NCI-H526 treated with DMSO at 0.1 percent for 48 hours (cell line): ENCODE data around the gene CCL1.
A peak's percentile ranks its signal among the peaks of the same experiment; 100 is the strongest.

Experiments
- DNase-seq: peaks from one replicate; lab custom pipeline; 2025; lab: John Stamatoyannopoulos, UW

CCL1 gene, protein sequence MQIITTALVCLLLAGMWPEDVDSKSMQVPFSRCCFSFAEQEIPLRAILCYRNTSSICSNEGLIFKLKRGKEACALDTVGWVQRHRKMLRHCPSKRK

DNA sequence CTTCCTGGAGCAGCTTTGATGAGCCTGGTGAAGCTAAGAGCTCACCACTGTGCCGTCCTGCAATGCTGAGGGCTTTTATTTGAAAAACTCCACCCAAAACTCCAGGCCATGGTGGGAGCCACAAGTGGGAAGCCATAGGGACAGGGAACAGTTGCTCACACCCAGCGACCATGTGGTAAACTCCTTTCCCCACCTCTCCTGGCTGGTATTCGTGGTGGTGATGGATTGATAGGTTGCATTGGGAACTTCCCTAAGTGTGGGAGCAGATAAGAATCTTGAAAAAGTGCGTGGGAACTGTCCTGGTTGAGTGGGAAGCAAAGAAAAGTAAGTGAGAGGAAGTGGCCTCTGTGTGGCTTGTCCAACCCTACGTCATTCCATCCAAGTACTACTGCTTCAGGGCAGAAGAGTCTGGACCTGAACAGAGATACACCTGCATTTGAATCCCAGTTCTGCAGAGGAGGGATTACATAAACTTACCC is at the start of gene CCL1:
TSS of gene CCL1 (minus strand) at position 51 of the 479 bp plus-strand sequence. CDS start 72 bp downstream, outside the sequence.
- no peak for DNase-seq

DNA sequence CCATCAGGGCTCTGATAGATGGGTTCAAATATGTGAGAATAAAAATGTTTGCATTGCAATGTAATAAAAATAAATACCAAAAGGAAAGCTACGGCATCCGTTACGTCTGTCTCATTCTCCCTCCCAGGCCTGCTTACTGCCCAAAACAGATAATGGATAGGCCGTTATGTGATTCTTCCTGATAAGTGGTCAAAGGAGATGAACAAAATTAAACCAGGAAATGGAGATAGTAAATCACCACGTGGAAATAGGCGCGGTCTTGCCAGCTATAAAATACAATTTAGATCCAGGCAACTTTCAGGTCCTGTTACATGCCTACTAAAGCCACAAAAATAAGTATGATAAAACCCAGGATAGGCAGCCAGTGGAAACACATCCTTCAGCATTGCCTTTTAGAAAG is 49.5 kb upstream of the CCL1 start:
- DNase-seq, result no peak

DNA sequence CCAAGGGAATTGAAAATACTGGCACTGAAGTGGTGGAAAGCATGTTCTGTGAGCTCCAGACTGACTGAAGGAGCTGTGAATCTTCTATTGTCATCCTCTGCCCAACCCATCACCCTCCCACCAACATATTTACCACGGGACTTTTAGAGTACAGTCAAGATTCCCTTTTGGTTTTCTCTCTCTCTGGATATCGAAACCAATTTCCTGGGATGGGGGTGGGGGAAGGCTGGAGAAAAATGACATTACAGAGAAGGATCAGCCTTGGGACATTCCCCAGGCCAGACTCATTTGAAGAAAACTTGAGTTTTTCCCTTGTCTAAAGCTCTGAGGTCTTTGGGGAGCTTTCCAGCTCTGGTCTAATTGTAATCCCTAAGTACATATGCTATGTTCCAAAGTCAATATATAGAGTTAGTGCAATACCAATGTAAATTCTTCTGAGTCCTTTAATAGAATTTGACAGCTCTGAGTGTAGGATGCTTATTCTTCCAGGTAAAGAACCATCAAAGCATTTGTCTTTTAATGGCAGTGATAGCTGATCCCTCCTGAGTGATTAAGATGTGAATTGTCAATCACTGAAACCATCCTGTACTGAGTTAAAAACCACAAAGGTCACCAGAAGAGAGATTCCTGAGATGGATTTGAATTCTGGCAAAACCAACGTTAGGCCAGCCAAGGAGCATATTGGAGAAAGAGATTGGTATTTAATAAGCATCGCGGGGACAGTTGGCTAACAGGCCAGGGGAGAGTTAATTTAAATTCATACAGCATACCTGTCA is 48.8 kb upstream of the CCL1 start:
- DNase-seq, result no peak

DNA sequence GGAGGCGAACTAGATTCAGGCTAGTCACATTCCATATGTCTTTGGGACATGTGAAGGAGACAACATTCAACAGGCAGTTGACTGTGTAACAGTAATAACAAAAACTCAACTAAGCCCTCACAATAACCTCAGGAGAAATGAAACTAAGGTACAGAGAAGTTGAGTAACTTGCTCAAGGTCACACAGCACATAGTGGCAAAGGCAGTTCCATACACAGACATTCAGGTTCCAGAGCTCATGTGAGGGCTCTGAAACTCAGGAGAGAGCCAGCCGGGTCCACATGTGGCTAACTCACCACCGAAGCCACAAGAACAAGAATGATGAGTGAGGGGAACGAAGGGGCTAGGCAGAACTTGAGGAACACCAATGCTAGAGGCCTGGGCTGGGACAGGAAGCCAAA is 46.3 kb upstream of the CCL1 start:
- DNase-seq, result no peak

DNA sequence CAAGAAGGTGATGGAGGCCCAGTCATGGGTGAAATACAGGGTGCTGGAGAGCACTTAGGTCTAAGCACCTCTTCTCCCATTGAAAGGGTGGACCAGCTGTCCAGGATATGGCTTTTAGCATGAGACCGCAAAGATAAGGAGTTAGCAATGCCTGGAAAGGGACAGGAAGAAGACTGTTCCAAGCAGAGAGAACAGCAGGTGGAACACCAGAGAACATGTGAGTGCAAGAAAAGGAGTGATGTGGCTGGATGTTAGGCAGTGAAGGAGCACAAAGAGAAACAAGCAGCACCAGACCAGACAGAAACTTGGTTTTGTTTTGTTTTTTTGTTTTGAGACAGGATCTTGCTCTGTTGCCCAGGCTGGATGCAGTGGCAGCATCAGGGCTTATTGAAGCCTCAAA is 45.4 kb upstream of the CCL1 start:
- no peak for DNase-seq

DNA sequence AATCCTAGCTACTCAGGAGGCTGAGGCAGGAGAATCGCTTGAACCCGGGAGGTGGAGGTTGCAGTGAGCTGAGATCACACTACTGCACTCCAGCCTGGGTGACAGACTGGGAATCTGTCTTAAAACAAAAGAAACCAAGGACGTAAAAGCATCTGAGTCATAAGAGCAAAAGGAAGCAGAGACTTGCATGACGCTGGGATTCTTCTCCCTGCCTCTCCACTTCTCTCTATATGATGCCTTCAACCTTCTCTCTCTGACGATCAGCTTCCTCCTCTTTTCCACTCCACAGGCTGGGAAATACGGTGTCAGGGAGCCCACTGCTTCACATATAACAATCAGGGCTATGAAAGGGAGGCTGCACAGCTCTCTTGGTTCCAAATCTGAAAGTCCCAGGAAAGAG is 43.2 kb upstream of the CCL1 start:
- DNase-seq, result no peak

DNA sequence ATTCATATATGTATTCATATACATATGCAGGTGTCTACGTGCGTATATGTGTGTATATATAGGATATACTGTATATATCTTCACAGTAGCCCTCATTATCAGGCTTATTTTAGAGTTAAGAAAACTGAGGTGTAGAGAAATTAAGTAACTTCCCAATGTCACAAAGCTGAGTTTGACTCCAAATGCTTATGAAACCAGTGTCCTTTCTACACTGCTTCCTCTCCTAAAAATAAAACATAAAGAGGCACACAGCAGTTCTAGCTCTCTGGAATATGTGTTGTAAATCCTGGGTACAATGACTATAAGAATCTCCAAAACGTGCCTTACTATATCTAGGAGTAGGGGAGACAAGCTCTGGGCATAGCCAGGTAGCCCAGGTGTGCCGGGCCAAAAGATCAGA is 40.0 kb upstream of the CCL1 start:
- DNase-seq, result no peak

DNA sequence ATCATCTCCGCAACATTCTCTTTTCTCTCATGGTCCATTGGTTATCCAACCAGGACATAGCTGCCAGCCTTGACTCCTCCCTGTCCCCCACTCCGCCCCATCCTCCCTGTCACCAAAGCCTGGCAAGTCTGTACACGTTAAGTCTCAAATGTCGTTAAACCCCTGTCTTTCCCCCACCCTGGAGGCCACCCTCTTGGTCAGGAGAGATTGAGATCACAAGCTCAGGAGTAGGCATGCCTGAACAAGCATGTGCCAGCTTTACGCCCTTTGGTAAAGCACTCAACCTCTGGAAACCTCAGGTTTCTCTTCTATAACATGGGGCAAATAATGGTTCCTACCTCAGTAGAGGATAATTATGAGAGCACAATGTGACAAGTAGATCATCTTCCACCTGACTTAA is 38.1 kb upstream of the CCL1 start:
- peak; percentile 19 for DNase-seq

DNA sequence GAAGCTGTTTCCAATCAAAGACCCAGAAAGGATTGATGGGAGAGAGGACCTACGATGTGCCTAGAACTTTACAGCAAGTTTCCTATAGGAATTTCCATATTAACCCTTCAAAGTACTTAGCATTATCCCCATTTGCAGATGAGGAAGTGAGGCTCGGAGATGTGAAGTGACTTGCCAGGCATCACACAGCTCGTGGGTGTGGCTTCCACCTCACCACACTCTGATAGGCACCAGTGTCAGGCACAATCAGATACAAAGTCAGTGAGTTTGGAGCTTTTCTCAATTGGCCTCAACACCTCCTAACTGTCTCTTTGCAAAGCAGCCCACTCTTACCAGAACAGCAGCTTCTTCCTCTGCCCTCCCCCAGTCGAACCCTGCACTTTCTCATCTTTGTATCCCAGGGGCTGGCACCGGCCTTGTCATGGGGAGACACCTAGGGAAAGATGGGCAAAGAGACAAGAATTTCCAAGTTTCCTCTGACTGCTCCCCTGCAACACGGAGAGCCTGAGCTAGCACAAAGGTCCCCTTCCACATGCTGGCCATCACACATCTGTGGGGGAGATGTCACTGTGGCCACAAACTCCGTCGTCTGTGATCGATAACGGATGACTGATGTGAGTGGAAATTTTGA is 37.4 kb upstream of the CCL1 start:
- no peak for DNase-seq

DNA sequence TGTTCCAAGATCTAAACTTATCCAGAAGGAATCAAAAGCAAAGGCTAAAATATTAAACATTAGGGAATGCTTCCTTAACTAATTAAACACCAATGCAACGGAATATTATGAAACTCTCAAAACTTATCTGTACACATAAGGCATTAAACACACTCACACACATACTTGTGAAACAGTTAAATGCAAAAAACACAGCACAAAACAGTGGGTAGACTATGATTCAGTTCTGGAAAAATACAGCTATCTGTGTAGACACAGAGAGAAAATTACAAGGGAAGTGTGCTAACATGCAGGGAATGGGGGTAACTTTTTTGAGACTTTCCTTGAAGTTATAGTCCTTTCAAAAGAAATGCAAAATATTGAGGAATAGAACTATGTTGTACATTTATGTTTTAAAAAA is 36.7 kb upstream of the CCL1 start:
- no peak for DNase-seq

DNA sequence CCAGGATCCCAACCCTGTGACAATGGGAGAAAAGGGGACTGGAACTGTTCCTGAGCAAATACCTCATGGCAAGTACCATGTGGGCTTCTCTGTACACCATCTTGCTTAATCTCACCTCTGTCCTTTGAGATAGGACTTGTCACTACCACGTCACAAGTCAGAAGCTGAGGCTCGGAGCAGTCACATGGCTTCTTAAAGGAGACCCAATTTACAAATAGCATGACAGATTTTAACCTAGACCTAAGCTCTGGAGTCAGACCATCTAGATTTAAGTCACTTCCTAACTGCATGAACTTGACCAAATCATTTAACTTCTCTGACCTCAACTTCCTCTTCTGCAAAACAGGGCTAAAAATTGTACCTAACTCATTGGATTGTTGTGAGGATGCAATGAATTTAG is 36.0 kb upstream of the CCL1 start:
- no peak for DNase-seq

DNA sequence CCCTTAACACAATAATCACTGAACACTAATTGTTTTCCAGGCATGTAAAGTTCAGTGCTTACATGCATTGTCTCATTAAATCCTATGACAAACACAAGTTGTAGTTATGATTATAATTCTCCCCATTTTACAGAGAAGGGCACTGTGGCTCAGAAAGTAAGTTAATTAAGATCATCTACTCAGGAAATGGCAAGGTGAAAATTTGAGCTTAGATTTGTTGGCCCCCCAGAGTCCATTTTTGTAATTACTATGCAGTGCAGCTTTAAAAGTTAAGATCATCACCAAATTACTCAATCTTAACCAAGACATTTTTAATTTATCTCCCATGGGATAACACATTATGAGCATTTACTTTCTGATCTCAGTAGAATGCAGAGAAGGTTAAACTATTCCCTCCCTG is 34.2 kb upstream of the CCL1 start:
- no peak for DNase-seq

DNA sequence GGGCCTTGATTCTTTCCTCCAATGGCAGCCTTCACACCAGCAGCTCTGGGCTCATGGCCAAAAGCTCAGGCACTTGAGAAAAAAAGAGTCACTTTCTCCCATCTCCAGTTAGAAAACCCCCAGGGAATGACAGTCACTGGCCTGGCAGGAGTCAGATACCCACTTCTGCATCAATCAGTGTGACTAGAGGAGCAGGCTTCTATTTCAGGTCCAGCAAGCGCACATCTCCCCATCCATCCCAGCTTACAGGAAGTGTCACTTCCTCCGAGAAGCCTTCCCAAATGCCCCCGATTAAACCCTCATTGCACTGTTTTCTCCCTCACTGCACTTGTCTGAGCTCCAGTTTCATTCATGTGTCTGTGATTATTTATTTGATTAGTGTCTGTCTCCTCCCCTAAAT is 30.4 kb upstream of the CCL1 start:
- no peak for DNase-seq

DNA sequence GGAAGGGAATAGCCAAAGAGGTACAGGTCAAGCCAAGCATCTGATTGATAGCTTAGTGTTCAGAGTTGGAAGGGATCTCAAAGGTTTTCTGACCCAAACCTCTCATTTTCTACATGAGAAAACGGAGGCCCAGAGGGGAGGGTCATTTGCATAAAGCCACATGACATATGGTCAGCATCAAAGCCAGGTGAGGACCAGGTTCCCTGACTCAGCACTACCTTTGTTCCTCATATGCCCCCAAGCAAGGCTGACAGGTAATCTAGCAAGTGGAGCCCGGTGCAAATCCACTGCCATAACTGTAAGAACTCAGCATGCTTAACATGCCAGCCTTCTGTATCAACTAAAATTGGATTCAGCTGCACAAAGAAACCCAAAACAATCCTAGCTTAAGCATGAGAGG is 28.2 kb upstream of the CCL1 start:
- no peak for DNase-seq

DNA sequence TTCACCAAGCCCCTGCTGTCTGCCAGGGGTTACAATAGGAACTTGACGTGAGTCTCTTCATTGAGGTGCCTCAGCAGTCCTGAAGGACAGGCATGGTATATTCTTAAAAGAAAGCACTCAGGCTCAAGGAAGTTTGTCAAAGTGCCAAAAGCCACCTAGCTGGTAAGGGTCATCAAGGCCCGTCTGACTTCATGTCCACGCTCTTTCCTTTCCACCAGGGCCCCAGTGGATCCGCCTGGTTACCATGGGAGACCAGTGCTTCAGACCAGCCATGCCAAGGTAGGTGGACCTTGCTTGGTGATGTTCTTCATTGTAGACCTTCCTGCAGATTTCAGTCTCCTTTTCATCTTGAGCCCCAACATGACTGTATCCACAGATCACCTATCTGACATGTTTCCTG is 27.6 kb upstream of the CCL1 start:
- DNase-seq, result no peak

DNA sequence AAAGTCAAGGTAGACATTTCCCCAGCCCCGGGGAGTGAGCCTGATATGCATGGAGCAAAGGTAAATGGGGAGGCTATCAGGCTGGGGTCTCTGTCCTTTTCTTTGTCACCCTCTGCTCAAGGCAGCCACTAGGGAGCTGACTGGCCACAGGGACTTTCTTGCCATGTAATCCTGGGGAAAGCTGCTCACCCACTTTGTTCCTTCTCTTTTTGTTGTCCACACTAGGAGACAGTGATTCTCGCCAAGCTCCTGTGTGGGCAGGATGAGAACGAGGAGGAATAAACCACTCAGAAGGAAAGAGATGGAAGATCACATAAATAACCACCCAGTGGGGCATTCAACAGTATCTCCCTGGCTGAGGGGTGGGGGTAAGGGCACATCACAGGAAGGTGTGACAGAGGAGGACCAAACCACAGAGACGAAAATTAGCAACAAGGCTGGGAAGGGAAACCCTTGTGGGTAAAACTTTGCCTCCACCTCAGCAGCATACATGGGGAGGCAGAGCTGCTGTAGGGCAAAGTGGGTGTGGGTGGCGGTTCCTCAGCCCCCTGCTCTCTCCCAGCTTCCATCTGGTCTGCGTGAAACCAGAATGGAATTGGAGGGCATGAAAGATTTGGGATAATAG is 26.2 kb upstream of the CCL1 start:
- DNase-seq, result no peak

DNA sequence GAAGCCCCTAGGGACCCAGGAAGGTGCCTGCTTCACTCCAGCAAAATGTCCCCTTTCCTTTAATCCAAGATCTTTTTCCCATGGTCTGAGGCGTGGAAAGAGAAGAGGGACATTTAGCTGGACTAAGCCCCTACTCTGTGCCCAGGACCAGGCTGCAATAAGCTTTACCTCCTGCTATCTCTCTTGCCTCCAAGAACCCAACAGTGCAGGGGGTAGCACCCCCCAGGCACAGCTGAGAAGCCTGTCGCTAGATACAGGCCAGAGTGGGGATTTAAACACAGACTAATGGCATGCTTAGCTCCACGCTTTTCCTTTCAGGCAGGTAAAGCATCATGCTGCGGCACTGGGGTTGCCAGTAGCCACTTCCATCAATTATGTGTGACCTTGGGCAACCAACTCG is 24.5 kb upstream of the CCL1 start:
- no peak for DNase-seq

DNA sequence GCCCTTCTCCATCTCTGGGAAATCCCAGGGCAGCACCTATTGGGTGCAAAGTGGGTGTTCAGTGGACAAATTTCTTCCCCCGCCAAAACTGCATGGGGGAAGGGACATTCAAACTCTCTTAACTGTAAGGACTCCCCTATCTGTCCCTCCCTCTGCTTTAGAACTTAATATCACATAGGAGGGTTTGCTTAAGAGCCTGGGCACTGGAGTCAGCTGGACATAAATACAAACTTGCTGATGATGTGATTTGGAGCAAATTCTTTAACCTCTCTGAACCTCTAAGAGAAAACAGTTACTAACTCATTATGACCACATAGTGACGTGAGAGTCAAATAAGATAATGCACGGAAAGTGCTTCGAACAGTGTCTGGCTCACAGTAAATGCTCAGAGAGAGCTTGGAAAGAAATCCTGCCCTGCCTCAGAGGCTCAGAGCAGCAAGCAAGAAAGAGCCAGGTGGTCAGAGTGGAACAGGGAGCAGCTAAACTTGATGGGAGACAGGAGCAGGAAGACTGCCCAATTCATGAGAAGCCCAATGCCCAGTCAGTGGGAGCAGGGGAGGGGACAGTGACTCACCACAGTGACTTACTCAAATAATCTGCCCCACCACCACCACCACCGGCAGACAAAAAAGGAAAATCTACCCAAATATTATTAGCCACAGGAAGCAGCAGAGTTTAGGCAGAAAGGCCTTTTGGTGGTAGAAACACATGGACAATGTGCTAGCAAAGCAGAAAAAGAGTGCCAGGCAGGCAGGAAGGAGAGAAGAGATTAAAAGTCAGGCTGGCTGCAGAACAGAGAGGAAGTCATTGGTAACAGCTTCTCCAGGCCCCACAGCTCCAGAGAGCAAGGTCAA is 23.9 kb upstream of the CCL1 start:
- DNase-seq, result no peak

DNA sequence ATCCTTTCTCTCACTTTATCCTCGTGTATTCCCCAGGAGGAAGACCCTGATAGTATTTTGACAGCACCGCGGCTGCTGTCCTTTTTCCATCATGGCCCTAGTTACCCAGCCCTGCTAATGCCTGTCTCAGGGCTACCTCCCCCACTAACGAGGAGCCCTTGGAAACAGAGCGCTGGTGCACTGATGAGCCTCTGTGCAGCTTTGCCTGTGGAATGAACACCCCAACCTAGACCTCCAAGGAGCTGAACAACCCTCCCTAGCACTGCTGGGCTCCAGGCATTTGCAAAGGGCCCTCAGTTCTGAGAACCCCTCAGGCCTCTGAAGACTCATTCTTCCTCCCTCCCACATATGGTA is 23.3 kb upstream of the CCL1 start:
- DNase-seq, result no peak

DNA sequence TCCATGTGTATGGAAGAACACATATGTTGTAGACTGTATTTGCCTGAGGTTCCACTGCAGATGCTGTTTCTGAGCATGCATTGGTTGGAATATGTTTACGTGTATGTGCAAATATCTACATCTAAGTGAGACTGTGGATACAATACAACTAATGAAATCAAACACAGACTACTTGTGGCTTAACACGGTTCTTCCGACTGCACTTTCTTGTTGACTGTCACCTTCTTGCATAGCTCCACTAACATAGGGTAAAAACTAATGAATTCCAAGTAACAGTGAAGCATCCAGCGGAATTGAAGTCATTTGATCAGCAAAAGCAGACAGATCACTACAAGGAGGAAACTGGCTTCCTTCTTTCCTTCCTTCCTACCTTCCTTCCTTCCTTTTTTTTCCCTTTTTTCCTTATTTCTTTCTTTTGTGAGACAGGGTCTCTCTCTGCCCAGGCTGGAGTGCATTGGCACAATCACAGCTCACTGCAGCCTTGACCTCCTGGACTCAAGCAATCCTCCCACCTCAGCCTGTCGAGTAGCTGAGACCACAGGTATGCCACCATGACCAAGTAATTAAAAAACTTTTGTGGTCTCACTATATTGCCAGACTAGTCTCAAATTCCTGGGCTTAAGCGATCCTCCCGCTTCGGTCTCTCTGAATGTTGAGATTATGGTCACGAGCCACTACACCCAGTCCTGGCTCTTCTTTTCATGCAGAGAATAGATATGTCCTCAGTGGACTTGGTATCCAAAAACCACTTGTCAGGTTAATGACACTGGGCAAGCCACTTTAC is 22.0 kb upstream of the CCL1 start:
- DNase-seq, result no peak

DNA sequence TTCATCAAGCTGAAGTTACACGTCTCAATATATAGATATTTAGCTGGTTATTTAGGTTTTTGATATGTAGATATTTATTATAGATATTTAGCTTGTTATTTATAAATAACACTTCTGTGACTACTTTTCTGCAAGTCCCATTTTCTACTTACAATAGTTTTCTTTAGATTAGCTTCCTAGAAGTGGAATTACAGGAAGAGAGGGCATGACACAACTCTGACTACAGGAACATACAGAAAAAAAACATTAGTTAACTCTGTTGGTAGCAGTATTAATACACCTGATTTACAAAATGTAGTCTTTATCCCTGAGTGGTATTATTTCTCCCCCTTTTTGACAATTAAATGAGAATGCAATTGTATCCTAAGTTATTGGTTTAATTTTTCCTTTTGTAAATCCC is 21.2 kb upstream of the CCL1 start:
- no peak for DNase-seq

DNA sequence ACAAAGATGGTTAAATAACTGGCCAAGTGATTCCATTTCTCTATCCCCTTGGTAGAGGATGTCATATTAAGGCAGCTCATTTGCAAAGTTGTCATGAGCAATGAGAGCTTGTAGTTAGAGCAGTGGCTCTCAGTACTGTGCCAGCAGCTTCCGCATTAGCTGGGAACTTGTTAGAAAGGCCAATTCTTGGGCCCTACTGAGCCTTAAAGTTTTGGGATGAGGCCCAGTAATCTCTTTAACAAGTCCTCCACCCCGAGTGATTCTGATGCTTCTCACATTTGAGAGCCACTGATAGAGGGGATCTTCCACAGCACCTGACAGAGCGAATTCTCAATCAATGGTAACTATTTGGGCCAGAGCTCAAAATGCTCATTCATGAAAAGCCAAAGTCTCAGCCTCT is 20.2 kb upstream of the CCL1 start:
- no peak for DNase-seq
